GM12864 (cell line): ENCODE data around the gene PHTF2.

Experiments
- DNase-seq: peaks from one replicate; pipeline ENCODE4 v3.0.0-alpha.2; 2011; ENCODE audit warnings: low read depth
- H3K4me3 ChIP-seq: 2 replicates; pipeline ENCODE4 v1.5.1; 2011; ENCODE audit warnings: mild to moderate bottlenecking, low read depth, low read length, control low read depth
- TF ChIP-seq, protein P1 (sequence below): IDR thresholded peaks from 2 replicates; pipeline ENCODE4 v1.5.1; 2011; ENCODE audit warnings: low read depth, mild to moderate bottlenecking, moderate library complexity, low read length, control low read depth, inconsistent platforms; ENCODE audit errors: missing control alignments

Gene PHTF2

DNA sequence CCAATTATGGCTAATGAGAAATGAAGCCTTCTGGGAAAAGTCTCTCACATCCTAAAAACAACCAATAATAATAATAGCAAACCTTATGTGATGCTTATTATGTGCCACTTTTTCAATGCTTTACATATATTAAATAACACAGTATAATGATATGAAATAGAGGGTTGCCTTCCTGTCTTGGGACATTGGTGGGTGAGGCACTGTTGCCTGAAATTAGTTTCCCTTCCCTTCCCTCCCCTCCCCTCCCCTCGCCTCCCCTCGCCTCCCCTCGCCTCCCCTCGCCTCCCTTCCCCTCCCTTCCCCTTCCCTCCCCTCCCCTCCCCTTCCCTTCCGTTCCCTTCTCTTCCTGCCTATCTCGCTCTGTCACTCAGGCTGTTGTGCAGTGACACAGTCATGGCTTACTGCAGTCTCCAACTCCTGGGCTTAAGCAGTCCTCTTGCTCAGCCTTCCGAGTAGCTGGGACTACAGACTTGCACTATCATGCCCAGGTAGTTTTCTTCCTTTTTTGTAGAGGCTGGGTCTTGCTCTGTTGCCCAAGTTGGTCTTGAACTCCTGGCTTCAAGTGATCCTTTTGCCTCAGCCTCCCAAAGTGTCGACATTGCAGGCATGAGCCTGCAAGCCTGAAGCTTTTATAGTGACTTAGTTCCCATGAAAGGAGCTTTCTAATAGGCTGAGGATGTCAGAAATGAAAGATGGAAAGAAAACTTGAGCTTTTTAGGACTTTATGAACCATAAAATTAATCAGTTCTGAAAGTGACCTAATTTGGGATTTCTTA, 47.9 kb downstream of the PHTF2 start:
- TF ChIP-seq, protein P1, sequence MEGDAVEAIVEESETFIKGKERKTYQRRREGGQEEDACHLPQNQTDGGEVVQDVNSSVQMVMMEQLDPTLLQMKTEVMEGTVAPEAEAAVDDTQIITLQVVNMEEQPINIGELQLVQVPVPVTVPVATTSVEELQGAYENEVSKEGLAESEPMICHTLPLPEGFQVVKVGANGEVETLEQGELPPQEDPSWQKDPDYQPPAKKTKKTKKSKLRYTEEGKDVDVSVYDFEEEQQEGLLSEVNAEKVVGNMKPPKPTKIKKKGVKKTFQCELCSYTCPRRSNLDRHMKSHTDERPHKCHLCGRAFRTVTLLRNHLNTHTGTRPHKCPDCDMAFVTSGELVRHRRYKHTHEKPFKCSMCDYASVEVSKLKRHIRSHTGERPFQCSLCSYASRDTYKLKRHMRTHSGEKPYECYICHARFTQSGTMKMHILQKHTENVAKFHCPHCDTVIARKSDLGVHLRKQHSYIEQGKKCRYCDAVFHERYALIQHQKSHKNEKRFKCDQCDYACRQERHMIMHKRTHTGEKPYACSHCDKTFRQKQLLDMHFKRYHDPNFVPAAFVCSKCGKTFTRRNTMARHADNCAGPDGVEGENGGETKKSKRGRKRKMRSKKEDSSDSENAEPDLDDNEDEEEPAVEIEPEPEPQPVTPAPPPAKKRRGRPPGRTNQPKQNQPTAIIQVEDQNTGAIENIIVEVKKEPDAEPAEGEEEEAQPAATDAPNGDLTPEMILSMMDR: no peak
- DNase-seq: no peak

DNA sequence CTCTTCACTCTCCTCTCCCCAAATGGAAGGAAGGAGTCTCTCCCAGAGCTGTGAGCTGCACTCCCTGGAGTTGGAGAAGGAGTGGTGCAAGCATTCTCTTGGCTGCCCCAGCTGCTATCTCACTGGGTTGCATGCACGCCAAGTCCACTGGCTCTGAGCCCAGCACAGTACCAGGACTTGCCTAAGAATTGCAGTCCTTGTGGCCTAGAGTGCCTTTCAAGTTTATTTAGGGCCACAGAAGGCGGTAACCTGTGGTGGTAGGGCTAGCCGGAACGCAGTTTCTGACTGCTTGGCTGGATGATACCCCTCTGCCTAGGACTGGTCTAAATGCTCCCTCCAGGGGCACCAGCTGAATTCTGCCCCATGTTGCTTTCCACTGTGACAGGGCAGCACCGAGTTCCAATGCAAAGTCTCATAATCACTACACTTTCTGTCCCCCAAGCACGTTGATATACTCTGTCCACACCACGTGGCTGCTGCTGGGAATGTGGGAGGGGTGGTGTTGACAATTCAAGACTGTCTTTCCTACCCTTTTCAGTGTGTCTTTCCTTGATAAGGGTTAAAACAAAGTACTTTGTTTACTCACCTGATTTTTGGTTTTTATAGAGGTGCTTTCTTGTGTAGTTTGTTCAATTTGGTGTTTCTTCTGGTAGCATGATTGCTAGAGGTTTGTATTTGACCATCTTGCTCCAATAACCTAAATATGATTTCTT, 57.0 kb downstream of the PHTF2 start:
- TF ChIP-seq, protein P1: no peak
- no peak overlapping the region for H3K4me3 ChIP-seq
- no peak for DNase-seq

More for the DNA sequence above, 47.9 kb downstream of the PHTF2 start:
- no peak overlapping the region for H3K4me3 ChIP-seq

DNA sequence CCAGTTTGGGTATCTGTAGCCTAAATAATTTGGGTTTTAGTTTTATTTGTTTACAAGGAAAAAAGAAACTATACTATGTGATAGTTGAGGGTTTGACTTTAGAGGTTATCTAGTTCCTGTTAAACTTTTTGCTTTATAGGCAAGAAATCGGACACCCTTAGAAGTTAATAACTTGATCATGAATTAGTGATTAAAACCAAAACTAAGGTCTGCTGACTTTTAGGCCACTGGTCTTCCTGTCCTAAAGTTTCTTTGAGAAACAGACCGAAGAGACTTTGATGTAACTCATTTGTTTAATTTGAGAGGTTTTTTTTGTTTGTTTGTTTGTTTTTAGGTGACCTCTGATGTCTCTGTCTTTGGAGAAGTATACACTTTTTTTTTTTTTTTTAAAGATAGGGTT, 59.7 kb downstream of the PHTF2 start:
- TF ChIP-seq, protein P1: no peak
- no peak for DNase-seq
- H3K4me3 ChIP-seq: no peak overlapping the region

DNA sequence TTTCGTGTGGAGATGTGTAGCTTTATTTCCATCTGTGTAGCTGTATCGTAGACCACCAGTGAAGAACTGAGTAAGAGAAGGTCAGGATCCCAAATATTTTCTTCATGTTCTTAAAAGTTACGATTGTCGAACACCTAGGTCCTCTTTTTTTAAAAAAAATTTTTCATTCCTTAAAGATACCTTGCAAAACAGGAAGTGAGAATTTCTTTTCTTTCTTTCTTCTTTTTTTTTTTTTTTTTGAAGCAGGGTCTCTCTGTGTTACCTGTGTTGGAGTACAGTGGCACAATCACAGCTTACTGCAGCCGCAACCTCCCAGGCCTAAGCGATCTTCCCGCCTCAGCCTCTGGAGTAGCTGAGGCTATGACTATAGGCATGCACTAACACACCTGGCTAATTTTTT, 60.8 kb downstream of the PHTF2 start:
- no peak overlapping the region for H3K4me3 ChIP-seq
- DNase-seq: no peak
- TF ChIP-seq, protein P1: no peak

DNA sequence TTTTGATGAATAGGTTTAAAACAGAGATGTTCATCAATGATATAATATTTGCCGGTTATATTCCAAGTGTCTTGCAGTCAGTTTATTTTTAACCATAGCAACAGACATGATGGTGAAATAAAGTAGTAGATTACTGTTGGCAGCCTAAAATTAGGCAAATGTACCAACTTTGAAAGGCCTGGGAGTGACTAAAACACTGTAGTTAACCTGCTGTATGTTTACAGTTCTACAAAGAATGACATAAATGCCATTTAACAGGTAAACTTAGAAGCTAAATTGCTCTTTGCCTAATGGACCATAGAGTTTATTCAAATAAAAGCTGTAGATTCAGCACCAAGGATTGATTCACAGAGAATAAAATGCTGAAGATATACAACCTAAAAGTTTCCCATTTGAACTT, 64.1 kb downstream of the PHTF2 start:
- H3K4me3 ChIP-seq: no peak overlapping the region
- TF ChIP-seq, protein P1: no peak
- no peak for DNase-seq

DNA sequence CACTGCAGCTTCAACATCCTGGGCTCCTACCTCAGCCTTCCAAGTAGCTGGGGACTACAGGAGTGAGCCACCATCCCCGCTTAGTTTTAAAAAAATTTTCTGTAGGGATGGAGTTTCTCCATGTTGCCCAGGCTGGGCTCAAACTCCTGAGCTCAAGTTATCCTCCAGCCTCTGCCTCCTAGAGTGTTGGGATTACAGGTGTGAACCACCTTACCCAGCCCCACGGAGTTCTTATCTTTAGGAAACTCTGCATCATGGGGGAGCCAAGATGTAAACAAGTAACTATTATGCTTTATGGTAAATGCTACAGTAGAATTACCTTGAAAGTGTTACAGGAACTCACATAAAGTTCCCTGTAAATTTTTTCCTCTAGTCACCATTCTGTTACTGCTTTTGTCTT, 65.3 kb downstream of the PHTF2 start:
- no peak for DNase-seq
- H3K4me3 ChIP-seq: no peak overlapping the region
- TF ChIP-seq, protein P1: no peak
